Inflammatory macrophage treated with lipopolysaccharide for 4 hours (primary cell): Measurements from ENCODE around the gene TGIF1.
"Not testable (repeated sequence)": the region's sequence is repeated elsewhere in the genome, so short reads cannot be mapped to it uniquely, and the experiment has no call there.

Source experiments
- DNase-seq: peaks from one replicate; pipeline ENCODE4 v3.0.0-alpha.2; 2020

The TGIF1 gene

GRCh38 chr18:3450012-3450798 lies at the start of gene TGIF1:
TSS of gene TGIF1 (plus strand) at chr18:3450172. CDS start at chr18:3450490, 318 bp downstream.
- peak; percentile 59 for DNase-seq

- no peak for DNase-seq
These were observed 49.2 kb upstream of the TGIF1 start for GRCh38 chr18:3400567-3401296.

- DNase-seq = no peak
These were observed 48.0 kb upstream of the TGIF1 start for GRCh38 chr18:3401669-3402620.

GRCh38 chr18:3402982-3403451 lies 47.0 kb upstream of the TGIF1 start:
- no peak for DNase-seq

- DNase-seq = peak; percentile 39
These were observed 44.3 kb upstream of the TGIF1 start for GRCh38 chr18:3405713-3406112.

- DNase-seq = no peak
These were observed 41.9 kb upstream of the TGIF1 start for GRCh38 chr18:3408107-3408506.

GRCh38 chr18:3409811-3410210 lies 40.2 kb upstream of the TGIF1 start:
- DNase-seq = no peak

GRCh38 chr18:3410273-3410672 lies 39.7 kb upstream of the TGIF1 start:
- no peak for DNase-seq

- not testable (repeated sequence) for DNase-seq
These were observed 39.1 kb upstream of the TGIF1 start for GRCh38 chr18:3410876-3411275.

- no peak for DNase-seq
These were observed 38.6 kb upstream of the TGIF1 start for GRCh38 chr18:3411327-3411726.

- no peak for DNase-seq
These were observed 38.1 kb upstream of the TGIF1 start for GRCh38 chr18:3411854-3412268.

GRCh38 chr18:3412528-3412927 lies 37.4 kb upstream of the TGIF1 start:
- not testable (repeated sequence) for DNase-seq

- DNase-seq = no peak
These were observed 34.9 kb upstream of the TGIF1 start for GRCh38 chr18:3415110-3415509.

- DNase-seq = no peak
These were observed 31.9 kb upstream of the TGIF1 start for GRCh38 chr18:3418083-3418482.

- no peak for DNase-seq
These were observed 29.1 kb upstream of the TGIF1 start for GRCh38 chr18:3420919-3421279.

- no peak for DNase-seq
These were observed 27.1 kb upstream of the TGIF1 start for GRCh38 chr18:3422905-3423304.

GRCh38 chr18:3424280-3424890 lies 25.6 kb upstream of the TGIF1 start:
- peak; percentile 52 for DNase-seq

- no peak for DNase-seq
These were observed 24.9 kb upstream of the TGIF1 start for GRCh38 chr18:3425030-3425429.

GRCh38 chr18:3425446-3425845 lies 24.5 kb upstream of the TGIF1 start:
- DNase-seq = no peak

- DNase-seq = no peak
These were observed 23.9 kb upstream of the TGIF1 start for GRCh38 chr18:3426074-3426473.

GRCh38 chr18:3427944-3428343 lies 22.0 kb upstream of the TGIF1 start:
- DNase-seq = peak; percentile 6

GRCh38 chr18:3429121-3429520 lies 20.9 kb upstream of the TGIF1 start:
- DNase-seq = no peak

- no peak for DNase-seq
These were observed 15.3 kb upstream of the TGIF1 start for GRCh38 chr18:3434685-3435084.
